MG63 (cell line): ENCODE measurements around the gene TRPC4AP. TPM values are rescaled to one million over a fixed set of nuclear protein-coding genes. Genes with fewer than 3 reads are reported as not detected.
"Not testable (repeated sequence)": the region's sequence is repeated elsewhere in the genome, so short reads cannot be mapped to it uniquely, and the experiment has no call there.

ENCODE experiments used
- DNase-seq: peaks from one replicate; pipeline ENCODE4 v3.0.0-alpha.2; 2020
- H3K27me3 ChIP-seq: fragments of 250-450 bp; sonication (Bioruptor Pico); 2 replicates; pipeline ENCODE4 v1.5.1; 2020; ENCODE audit warnings: mild to moderate bottlenecking, moderate library complexity
- H3K36me3 ChIP-seq: fragments of 250-450 bp; sonication (Bioruptor Pico); 2 replicates; pipeline ENCODE4 v1.5.1; 2020; ENCODE audit warnings: mild to moderate bottlenecking, moderate library complexity
- H3K4me3 ChIP-seq: fragments of 250-450 bp; sonication (Bioruptor Pico); 2 replicates; pipeline ENCODE4 v1.5.1; 2020; ENCODE audit warnings: mild to moderate bottlenecking, moderate library complexity
- H3K9me3 ChIP-seq: fragments of 250-450 bp; sonication (Bioruptor Pico); 2 replicates; pipeline ENCODE4 v1.5.1; 2020; ENCODE audit warnings: mild to moderate bottlenecking, moderate library complexity
- total RNA-seq: library from RNA; depleted of rRNA; stranded (reverse); fragments of >200 nt; shearing (Covaris generic); gene quantifications from 2 replicates; pipeline ENCODE4 v1.2.3, GENCODE V29; 2014; ENCODE audit warnings: low replicate concordance; rRNA removed

TRPC4AP gene
- total RNA-seq: 65.8 and 97.7 TPM in 2 replicates

GRCh38 chr20:35092524-35093266 is at the start of gene TRPC4AP:
TRPC4AP (minus strand) TSS chr20:35092807; CDS start chr20:35092781, 26 bp downstream.
- peaks cover 35% of the 10 kb centered on the region for H3K36me3 ChIP-seq
- H3K27me3 ChIP-seq: no peaks in the 10 kb centered on the region
- no peaks in the 10 kb centered on the region for H3K9me3 ChIP-seq
- DNase-seq: peak; percentile 89
- H3K4me3 ChIP-seq: peak within 1 kb of the TSS; percentile 94

- H3K9me3 ChIP-seq: no peaks in the 10 kb centered on the region
- no peak for DNase-seq
- H3K4me3 ChIP-seq: no peak overlapping the region
- H3K27me3 ChIP-seq: no peaks in the 10 kb centered on the region
- peaks cover 44% of the 10 kb centered on the region for H3K36me3 ChIP-seq
Measured at GRCh38 chr20:35135867-35136586, 43.4 kb upstream of the TRPC4AP start.

- no peaks in the 10 kb centered on the region for H3K27me3 ChIP-seq
- peaks cover 42% of the 10 kb centered on the region for H3K36me3 ChIP-seq
- no peak overlapping the region for H3K4me3 ChIP-seq
- DNase-seq: no peak
- H3K9me3 ChIP-seq: no peaks in the 10 kb centered on the region
Measured at GRCh38 chr20:35134880-35135279, 42.3 kb upstream of the TRPC4AP start.

GRCh38 chr20:35134472-35134871 is 41.9 kb upstream of the TRPC4AP start:
- Histone ChIP-seq H3K9me3 (no peaks in the 10 kb centered on the region), H3K4me3 (no peak overlapping the region), H3K27me3 (no peaks in the 10 kb centered on the region), H3K36me3 (peaks cover 44% of the 10 kb centered on the region)
- no peak for DNase-seq

GRCh38 chr20:35133735-35134134 is 41.1 kb upstream of the TRPC4AP start:
- DNase-seq: no peak
- no peaks in the 10 kb centered on the region for H3K9me3 ChIP-seq
- H3K4me3 ChIP-seq: no peak overlapping the region
- peaks cover 46% of the 10 kb centered on the region for H3K36me3 ChIP-seq
- no peaks in the 10 kb centered on the region for H3K27me3 ChIP-seq

- Histone ChIP-seq H3K36me3 (peaks cover 44% of the 10 kb centered on the region), H3K27me3 (no peaks in the 10 kb centered on the region), H3K4me3 (no peak overlapping the region), H3K9me3 (no peaks in the 10 kb centered on the region)
- no peak for DNase-seq
Measured at GRCh38 chr20:35133031-35133430, 40.4 kb upstream of the TRPC4AP start.

GRCh38 chr20:35131934-35132333 is 39.3 kb upstream of the TRPC4AP start:
- Histone ChIP-seq H3K36me3 (peaks cover 46% of the 10 kb centered on the region), H3K9me3 (no peaks in the 10 kb centered on the region), H3K27me3 (no peaks in the 10 kb centered on the region), H3K4me3 (no peak overlapping the region)
- no peak for DNase-seq

- peak; percentile 41 for DNase-seq
- no peaks in the 10 kb centered on the region for H3K9me3 ChIP-seq
- H3K4me3 ChIP-seq: no peak overlapping the region
- peaks cover 54% of the 10 kb centered on the region for H3K36me3 ChIP-seq
- no peaks in the 10 kb centered on the region for H3K27me3 ChIP-seq
Measured at GRCh38 chr20:35129647-35130069, 37.1 kb upstream of the TRPC4AP start.

GRCh38 chr20:35125753-35126152 is 33.1 kb upstream of the TRPC4AP start:
- no peak overlapping the region for H3K4me3 ChIP-seq
- peaks cover 80% of the 10 kb centered on the region for H3K36me3 ChIP-seq
- no peaks in the 10 kb centered on the region for H3K9me3 ChIP-seq
- H3K27me3 ChIP-seq: no peaks in the 10 kb centered on the region
- no peak for DNase-seq

GRCh38 chr20:35122756-35123405 is 30.3 kb upstream of the TRPC4AP start:
- DNase-seq: no peak
- no peak overlapping the region for H3K4me3 ChIP-seq
- no peaks in the 10 kb centered on the region for H3K9me3 ChIP-seq
- H3K27me3 ChIP-seq: no peaks in the 10 kb centered on the region
- H3K36me3 ChIP-seq: peaks cover 88% of the 10 kb centered on the region

- Histone ChIP-seq H3K27me3 (no peaks in the 10 kb centered on the region), H3K4me3 (no peak overlapping the region), H3K36me3 (peaks cover 77% of the 10 kb centered on the region), H3K9me3 (no peaks in the 10 kb centered on the region)
- no peak for DNase-seq
Measured at GRCh38 chr20:35121186-35121585, 28.6 kb upstream of the TRPC4AP start.

- H3K4me3 ChIP-seq: no peak overlapping the region
- H3K27me3 ChIP-seq: no peaks in the 10 kb centered on the region
- peak; percentile 59 for DNase-seq
- peaks cover 76% of the 10 kb centered on the region for H3K36me3 ChIP-seq
- H3K9me3 ChIP-seq: no peaks in the 10 kb centered on the region
Measured at GRCh38 chr20:35120012-35120701, 27.6 kb upstream of the TRPC4AP start.

GRCh38 chr20:35117629-35118028 is 25.0 kb upstream of the TRPC4AP start:
- Histone ChIP-seq H3K9me3 (no peaks in the 10 kb centered on the region), H3K36me3 (peaks cover 55% of the 10 kb centered on the region), H3K4me3 (no peak overlapping the region), H3K27me3 (no peaks in the 10 kb centered on the region)
- DNase-seq: no peak

- no peak overlapping the region for H3K4me3 ChIP-seq
- no peaks in the 10 kb centered on the region for H3K9me3 ChIP-seq
- no peak for DNase-seq
- H3K27me3 ChIP-seq: no peaks in the 10 kb centered on the region
- peaks cover 51% of the 10 kb centered on the region for H3K36me3 ChIP-seq
Measured at GRCh38 chr20:35117196-35117595, 24.6 kb upstream of the TRPC4AP start.

GRCh38 chr20:35116258-35116657 is 23.7 kb upstream of the TRPC4AP start:
- Histone ChIP-seq H3K9me3 (no peaks in the 10 kb centered on the region), H3K36me3 (peaks cover 41% of the 10 kb centered on the region), H3K27me3 (no peaks in the 10 kb centered on the region), H3K4me3 (no peak overlapping the region)
- no peak for DNase-seq

- no peaks in the 10 kb centered on the region for H3K27me3 ChIP-seq
- peaks cover 35% of the 10 kb centered on the region for H3K36me3 ChIP-seq
- no peak overlapping the region for H3K4me3 ChIP-seq
- H3K9me3 ChIP-seq: no peaks in the 10 kb centered on the region
- no peak for DNase-seq
Measured at GRCh38 chr20:35115606-35116005, 23.0 kb upstream of the TRPC4AP start.

- not testable (repeated sequence) for H3K27me3 ChIP-seq, DNase-seq, H3K4me3 ChIP-seq, H3K9me3 ChIP-seq
- H3K36me3 ChIP-seq: peaks cover 14% of the 10 kb centered on the region
Measured at GRCh38 chr20:35112276-35112675, 19.7 kb upstream of the TRPC4AP start.
